ENCODE results near the gene RYR2.

Gene RYR2

DNA sequence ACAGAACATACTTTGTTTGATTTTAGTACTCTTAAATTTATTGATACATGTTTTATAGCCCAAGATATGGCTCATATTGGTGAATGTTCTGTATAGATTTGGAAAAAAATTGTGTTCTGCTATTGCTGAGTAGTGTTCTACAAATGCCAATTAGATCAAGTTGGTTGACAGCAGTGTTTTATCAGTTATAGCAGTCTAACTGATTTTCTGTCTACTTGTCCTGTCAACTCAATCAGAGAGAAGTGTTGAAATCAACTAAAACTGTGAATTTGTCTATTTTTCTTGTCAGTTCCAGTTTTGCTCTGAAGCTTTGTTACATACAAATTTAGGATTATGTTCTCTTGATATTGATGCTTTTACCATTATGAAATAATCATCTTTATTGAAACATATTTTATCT, 23.1 kb upstream of the RYR2 start:
- Mint-ChIP-seq H3K27ac (no peak overlapping the region), H3K4me1 (no peaks in the 10 kb centered on the region), H3K36me3 (ENCODE audit: low read depth) (no peaks in the 10 kb centered on the region), H3K9me3 (no peaks in the 10 kb centered on the region), H3K4me3 (no peak overlapping the region), H3K27me3 (ENCODE audit: low read depth, poor library complexity) (peaks cover 9% of the 10 kb centered on the region)
- no peak for DNase-seq
- TF ChIP-seq, protein P1, sequence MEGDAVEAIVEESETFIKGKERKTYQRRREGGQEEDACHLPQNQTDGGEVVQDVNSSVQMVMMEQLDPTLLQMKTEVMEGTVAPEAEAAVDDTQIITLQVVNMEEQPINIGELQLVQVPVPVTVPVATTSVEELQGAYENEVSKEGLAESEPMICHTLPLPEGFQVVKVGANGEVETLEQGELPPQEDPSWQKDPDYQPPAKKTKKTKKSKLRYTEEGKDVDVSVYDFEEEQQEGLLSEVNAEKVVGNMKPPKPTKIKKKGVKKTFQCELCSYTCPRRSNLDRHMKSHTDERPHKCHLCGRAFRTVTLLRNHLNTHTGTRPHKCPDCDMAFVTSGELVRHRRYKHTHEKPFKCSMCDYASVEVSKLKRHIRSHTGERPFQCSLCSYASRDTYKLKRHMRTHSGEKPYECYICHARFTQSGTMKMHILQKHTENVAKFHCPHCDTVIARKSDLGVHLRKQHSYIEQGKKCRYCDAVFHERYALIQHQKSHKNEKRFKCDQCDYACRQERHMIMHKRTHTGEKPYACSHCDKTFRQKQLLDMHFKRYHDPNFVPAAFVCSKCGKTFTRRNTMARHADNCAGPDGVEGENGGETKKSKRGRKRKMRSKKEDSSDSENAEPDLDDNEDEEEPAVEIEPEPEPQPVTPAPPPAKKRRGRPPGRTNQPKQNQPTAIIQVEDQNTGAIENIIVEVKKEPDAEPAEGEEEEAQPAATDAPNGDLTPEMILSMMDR (IDR thresholded peaks at IDR 0.05) = no peak

DNA sequence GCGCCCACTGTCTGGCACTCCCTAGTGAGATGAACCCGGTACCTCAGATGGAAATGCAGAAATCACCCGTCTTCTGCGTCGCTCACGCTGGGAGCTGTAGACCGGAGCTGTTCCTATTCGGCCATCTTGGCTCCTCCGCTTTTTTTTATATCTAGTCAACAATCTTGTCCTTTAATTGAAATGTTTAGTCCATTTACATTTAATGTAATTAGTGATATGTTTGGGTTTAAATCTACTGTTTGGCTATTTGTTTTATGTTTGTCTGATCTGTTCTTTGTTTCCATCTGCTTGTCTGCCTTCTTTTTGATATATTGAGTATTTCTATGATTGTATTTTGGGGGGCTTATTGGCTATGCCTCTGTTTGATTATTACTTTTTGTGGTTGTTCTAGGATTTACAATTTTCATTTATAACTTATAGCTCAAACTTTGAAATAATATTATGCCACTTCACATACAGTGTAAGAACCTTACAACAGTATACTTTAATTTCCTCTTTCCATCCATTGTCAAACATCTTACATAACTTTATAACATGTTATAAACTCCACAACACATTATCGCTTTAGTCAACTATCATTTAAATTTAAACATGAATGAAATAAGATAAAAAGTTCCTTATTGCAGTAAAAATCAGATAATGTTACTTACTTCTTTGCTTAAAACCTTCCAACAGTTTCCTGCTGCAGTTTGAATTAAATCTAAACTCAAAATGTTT, 16.5 kb upstream of the RYR2 start:
- Mint-ChIP-seq H3K36me3 (ENCODE audit: low read depth) (peaks cover 6% of the 10 kb centered on the region), H3K9me3 (peaks cover 8% of the 10 kb centered on the region), H3K4me3 (no peak overlapping the region), H3K27me3 (ENCODE audit: low read depth, poor library complexity) (peaks cover 3% of the 10 kb centered on the region), H3K27ac (no peak overlapping the region), H3K4me1 (peaks cover 3% of the 10 kb centered on the region)
- DNase-seq = no peak
- TF ChIP-seq, protein P1 (IDR thresholded peaks at IDR 0.05) = no peak

DNA sequence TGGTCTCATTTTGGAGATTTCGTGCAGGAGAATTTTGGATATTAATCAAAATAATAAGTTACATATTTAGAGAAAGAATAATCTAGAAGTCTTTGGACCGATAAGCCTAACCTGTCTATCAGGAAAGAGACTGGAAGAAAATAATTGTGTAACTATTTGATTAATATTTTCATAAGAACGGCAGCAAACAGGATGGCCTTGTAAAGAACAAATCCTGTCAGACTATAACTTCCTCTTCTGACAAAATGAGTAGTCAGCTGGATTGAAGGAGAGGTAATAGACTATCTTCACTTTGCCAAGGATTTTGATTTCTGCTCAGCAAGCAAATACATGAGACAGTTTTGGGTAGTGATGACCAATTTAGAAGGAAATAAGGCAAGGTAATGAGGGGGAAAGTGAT, 12.7 kb upstream of the RYR2 start:
- TF ChIP-seq, protein P1 (IDR thresholded peaks at IDR 0.05) = no peak
- H3K4me3 Mint-ChIP-seq = no peak overlapping the region
- no peak for DNase-seq
- H3K36me3 Mint-ChIP-seq (ENCODE audit: low read depth) = peaks cover 6% of the 10 kb centered on the region
- H3K27ac Mint-ChIP-seq = no peak overlapping the region
- H3K4me1 Mint-ChIP-seq = peaks cover 9% of the 10 kb centered on the region
- H3K9me3 Mint-ChIP-seq = peaks cover 8% of the 10 kb centered on the region
- H3K27me3 Mint-ChIP-seq (ENCODE audit: low read depth, poor library complexity) = peaks cover 29% of the 10 kb centered on the region

DNA sequence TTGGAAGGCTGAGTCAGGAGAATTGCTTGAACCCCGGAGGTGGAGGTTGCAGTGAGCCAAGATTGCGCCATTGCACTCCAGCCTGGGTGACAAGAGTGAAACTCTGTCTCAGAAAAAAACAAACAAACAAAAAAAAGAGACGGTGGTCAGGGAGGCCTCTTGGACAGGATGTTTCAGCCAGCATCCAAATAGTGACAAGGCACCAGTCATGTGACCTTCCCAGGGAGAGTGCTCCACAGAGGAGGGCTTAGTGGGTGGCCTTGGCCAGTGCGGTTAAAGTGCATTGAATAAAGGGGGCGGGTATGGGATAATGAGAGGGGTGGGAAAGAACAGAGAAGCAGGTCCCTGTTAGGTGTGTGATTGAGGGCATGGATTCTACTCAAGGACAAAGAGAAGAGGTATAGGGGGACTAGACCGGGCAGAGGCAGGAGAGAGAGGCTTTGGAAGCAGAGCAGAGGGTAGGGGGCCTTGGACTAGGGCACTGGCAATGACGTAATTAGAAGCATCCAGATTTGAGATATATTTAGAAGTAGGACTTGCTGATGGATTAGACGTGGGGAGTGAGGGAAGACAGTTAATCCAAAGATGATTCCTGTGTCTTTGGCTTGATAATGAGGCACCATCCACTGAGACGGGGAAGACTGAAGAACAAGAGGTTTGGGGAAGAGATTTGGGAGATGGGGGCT, 12.0 kb upstream of the RYR2 start:
- Mint-ChIP-seq H3K9me3 (peaks cover 8% of the 10 kb centered on the region), H3K27me3 (ENCODE audit: low read depth, poor library complexity) (peaks cover 29% of the 10 kb centered on the region), H3K4me1 (peaks cover 9% of the 10 kb centered on the region), H3K27ac (peak overlapping the region; percentile 2), H3K36me3 (ENCODE audit: low read depth) (peaks cover 6% of the 10 kb centered on the region), H3K4me3 (no peak overlapping the region)
- no peak for DNase-seq
- TF ChIP-seq, protein P1 (IDR thresholded peaks at IDR 0.05) = no peak

DNA sequence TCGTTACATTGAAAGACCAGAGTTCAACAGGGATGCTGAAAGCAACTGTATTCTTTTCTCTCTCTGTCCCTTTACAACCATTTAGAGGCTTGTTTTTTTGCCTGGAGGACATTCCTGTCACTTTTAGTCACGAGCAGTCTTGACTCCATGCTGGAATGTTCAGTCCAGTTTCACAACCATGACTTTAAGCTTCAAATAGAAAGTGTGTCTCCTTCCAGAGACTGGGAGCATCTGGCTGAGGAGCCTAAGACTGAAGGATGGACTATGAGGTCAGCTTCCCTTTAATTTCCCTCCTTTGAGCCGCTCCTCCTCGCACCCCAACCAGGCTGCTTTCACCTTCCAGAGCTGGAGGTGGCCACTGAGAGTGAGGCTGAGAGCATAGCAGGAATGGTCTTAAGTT, 10.5 kb upstream of the RYR2 start:
- Mint-ChIP-seq H3K4me3 (no peak overlapping the region), H3K27me3 (ENCODE audit: low read depth, poor library complexity) (peaks cover 29% of the 10 kb centered on the region), H3K36me3 (ENCODE audit: low read depth) (no peaks in the 10 kb centered on the region), H3K9me3 (no peaks in the 10 kb centered on the region), H3K4me1 (peaks cover 9% of the 10 kb centered on the region), H3K27ac (no peak overlapping the region)
- DNase-seq = no peak
- TF ChIP-seq, protein P1 (IDR thresholded peaks at IDR 0.05) = no peak

DNA sequence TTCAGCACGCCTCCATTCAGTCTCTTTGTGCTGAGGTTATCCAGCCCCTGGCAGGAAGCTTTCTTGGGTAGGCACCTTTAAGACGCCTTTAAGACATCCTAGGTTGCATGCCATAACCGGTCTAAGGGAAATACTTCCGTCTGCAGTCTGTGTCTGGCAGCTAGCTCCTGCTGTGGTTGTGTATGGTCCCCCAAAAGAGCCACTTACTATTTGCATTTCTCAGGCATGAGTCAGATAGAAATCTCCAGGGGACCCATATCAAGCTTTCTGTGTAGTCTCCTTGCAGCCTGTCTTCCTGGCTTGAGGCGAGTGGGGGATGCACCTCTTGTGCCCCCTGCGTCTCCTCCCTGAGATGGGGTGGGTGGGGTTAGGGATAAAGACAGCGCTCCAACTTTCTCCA, 10.0 kb upstream of the RYR2 start:
- no peak for DNase-seq
- H3K4me1 Mint-ChIP-seq = peaks cover 9% of the 10 kb centered on the region
- H3K27ac Mint-ChIP-seq = no peak overlapping the region
- TF ChIP-seq, protein P1 (IDR thresholded peaks at IDR 0.05) = no peak
- H3K4me3 Mint-ChIP-seq = no peak overlapping the region
- H3K36me3 Mint-ChIP-seq (ENCODE audit: low read depth) = no peaks in the 10 kb centered on the region
- H3K9me3 Mint-ChIP-seq = no peaks in the 10 kb centered on the region
- H3K27me3 Mint-ChIP-seq (ENCODE audit: low read depth, poor library complexity) = peaks cover 29% of the 10 kb centered on the region

All from nephron progenitor cell (in vitro differentiated cells).